IMR-90 (cell line): Measurements from ENCODE around the gene PPP1R2. TPM values are rescaled to one million over a fixed set of nuclear protein-coding genes. Genes with fewer than 3 reads are reported as not detected.

Source experiments
- ATAC-seq: fragments of 200-7000 bp; cut with Tn5 transposase; 2 replicates; pipeline ENCODE4 v1.9.1; 2020; ENCODE audit warnings: low read depth, mild to moderate bottlenecking, moderate library complexity
- BruUV-seq: library from RNA; stranded (reverse); fragments of 400-500 nt; replicated peaks from 2 replicates; lab custom pipeline; 2021; lab: Mats Ljungman, UMichigan
- CTCF ChIA-PET: fragments of 300-600 bp; formaldehyde crosslinking; extraction: SDS; loops from one replicate; lab custom pipeline; 2021; ENCODE audit warnings: antibody characterized with exemption; lab: Yijun Ruan, JAX
- POLR2A ChIA-PET: fragments of 300-600 bp; sonication (Branson Sonifier 250); formaldehyde crosslinking; loops from one replicate; lab custom pipeline; 2022; ENCODE audit warnings: antibody characterized with exemption; ENCODE audit not compliant: unreplicated experiment; lab: Charles Lee
- DNase-seq: peaks from one replicate; pipeline ENCODE4 v3.0.0; 2013
- H2AFZ ChIP-seq: replicated peaks from 2 replicates; pipeline ENCODE3; 2013; ENCODE audit warnings: low read length, mild to moderate bottlenecking; ENCODE audit not compliant: poor library complexity
- H2AK5ac ChIP-seq: 2 replicates; pipeline ENCODE4 v1.6.1; 2013; ENCODE audit warnings: low read depth, low read length, inconsistent platforms
- H2AK9ac ChIP-seq: replicated peaks from 2 replicates; pipeline ENCODE3; 2013; ENCODE audit warnings: mild to moderate bottlenecking, low read depth, low read length, moderate library complexity; ENCODE audit not compliant: poor library complexity
- H2BK120ac ChIP-seq: 2 replicates; pipeline ENCODE4 v1.6.1; 2013; ENCODE audit warnings: low read depth, low read length, inconsistent platforms
- H2BK15ac ChIP-seq: 3 replicates; pipeline ENCODE4 v1.6.1; 2013; ENCODE audit warnings: low read depth, low read length, inconsistent platforms
- H2BK20ac ChIP-seq: 2 replicates; pipeline ENCODE4 v1.6.1; 2013; ENCODE audit warnings: low read depth, mild to moderate bottlenecking, inconsistent platforms, low read length, moderate library complexity
- H2BK5ac ChIP-seq: 2 replicates; pipeline ENCODE4 v1.6.1; 2013; ENCODE audit warnings: mild to moderate bottlenecking, low read depth, low read length, inconsistent platforms; ENCODE audit not compliant: poor library complexity, severe bottlenecking
- H3K14ac ChIP-seq: replicated peaks from 2 replicates; pipeline ENCODE4 v1.6.1; 2013; ENCODE audit warnings: low read depth, low read length, inconsistent platforms
- H3K18ac ChIP-seq: 2 replicates; pipeline ENCODE4 v1.6.1; 2013; ENCODE audit warnings: low read depth, low read length, control low read depth
- H3K23ac ChIP-seq: 2 replicates; pipeline ENCODE4 v1.6.1; 2013; ENCODE audit warnings: low read depth, low read length, inconsistent platforms
- H3K27ac ChIP-seq: 2 replicates; pipeline ENCODE4 v1.5.1; 2013; ENCODE audit warnings: mild to moderate bottlenecking, control low read depth, low read length; ENCODE audit not compliant: insufficient read depth
- H3K27me3 ChIP-seq: 2 replicates; pipeline ENCODE4 v1.6.1; 2013; ENCODE audit warnings: low read length; ENCODE audit not compliant: control insufficient read depth, insufficient read depth
- H3K36me3 ChIP-seq: 2 replicates; pipeline ENCODE4 v1.6.1; 2013; ENCODE audit warnings: low read length, mixed read lengths; ENCODE audit not compliant: control insufficient read depth, insufficient read depth
- H3K4ac ChIP-seq: 2 replicates; pipeline ENCODE4 v1.6.1; 2013; ENCODE audit warnings: low read depth, low read length, inconsistent platforms
- H3K4me1 ChIP-seq: 2 replicates; pipeline ENCODE4 v1.6.1; 2013; ENCODE audit warnings: low read length, mixed read lengths; ENCODE audit not compliant: control insufficient read depth, insufficient read depth
- H3K4me2 ChIP-seq: 2 replicates; pipeline ENCODE4 v1.6.1; 2013; ENCODE audit warnings: low read depth, mild to moderate bottlenecking, control low read depth, low read length, moderate library complexity
- H3K4me3 ChIP-seq: 2 replicates; pipeline ENCODE4 v1.5.1; 2013; ENCODE audit warnings: low read depth, mild to moderate bottlenecking, control low read depth, low read length, moderate library complexity; ENCODE audit not compliant: insufficient read depth
- H3K56ac ChIP-seq: 2 replicates; pipeline ENCODE4 v1.6.1; 2013; ENCODE audit warnings: low read length, inconsistent platforms; ENCODE audit not compliant: insufficient read depth; ENCODE audit errors: extremely low read depth
- H3K79me1 ChIP-seq, 2 experiments: 2 replicates each; pipeline ENCODE4 v1.6.1; 2013; ENCODE audit warnings: low read length in 2 of 2, inconsistent platforms in 1 of 2, low read depth in 1 of 2
- H3K9ac ChIP-seq: 2 replicates; pipeline ENCODE4 v1.6.1; 2013; ENCODE audit warnings: low read depth, low read length, control low read depth
- H3K9me1 ChIP-seq: 2 replicates; pipeline ENCODE4 v1.6.1; 2013; ENCODE audit warnings: low read length, inconsistent platforms; ENCODE audit not compliant: insufficient read depth
- H3K9me3 ChIP-seq: 2 replicates; pipeline ENCODE4 v1.6.1; 2013; ENCODE audit warnings: low read length; ENCODE audit not compliant: control insufficient read depth, insufficient read depth
- H4K20me1 ChIP-seq: 2 replicates; pipeline ENCODE4 v1.6.1; 2013; ENCODE audit warnings: low read length, inconsistent platforms; ENCODE audit not compliant: insufficient read depth
- H4K5ac ChIP-seq: 2 replicates; pipeline ENCODE4 v1.6.1; 2013; ENCODE audit warnings: mild to moderate bottlenecking, low read depth, low read length, control low read depth
- H4K8ac ChIP-seq, 2 experiments: 2 replicates each; pipeline ENCODE4 v1.6.1; 2013; ENCODE audit warnings: low read depth in 2 of 2, low read length in 2 of 2, control low read depth in 1 of 2, inconsistent platforms in 1 of 2
- H4K91ac ChIP-seq: 2 replicates; pipeline ENCODE4 v1.6.1; 2013; ENCODE audit warnings: low read depth, low read length, inconsistent platforms; ENCODE audit not compliant: insufficient read depth
- BHLHE40 ChIP-seq: fragments of 150-350 bp; IDR thresholded peaks from 2 replicates; pipeline ENCODE4 v1.6.1; 2016; ENCODE audit warnings: mild to moderate bottlenecking, low read depth, low read length
- CEBPB ChIP-seq: IDR thresholded peaks from 2 replicates; pipeline ENCODE4 v1.6.1; 2012; ENCODE audit warnings: low read depth, low read length, improper control_type of control experiment
- CHD1 ChIP-seq: IDR thresholded peaks from 2 replicates; pipeline ENCODE4 v1.6.1; 2012; ENCODE audit warnings: low read depth, low read length, improper control_type of control experiment
- CTCF ChIP-seq: conservative IDR thresholded peaks from 2 replicates; pipeline ENCODE4 v1.5.1; 2012; ENCODE audit warnings: mild to moderate bottlenecking, low read depth, low read length, improper control_type of control experiment
- FOS ChIP-seq: fragments of 150-350 bp; IDR thresholded peaks from 2 replicates; pipeline ENCODE4 v1.6.1; 2016; ENCODE audit warnings: low read depth, low read length
- MAFK ChIP-seq: IDR thresholded peaks from 2 replicates; pipeline ENCODE4 v1.6.1; 2012; ENCODE audit warnings: low read depth, low read length, improper control_type of control experiment
- MAZ ChIP-seq: IDR thresholded peaks from 2 replicates; pipeline ENCODE4 v1.6.1; 2012; ENCODE audit warnings: low read depth, mild to moderate bottlenecking, low read length, improper control_type of control experiment, moderate library complexity, borderline replicate concordance
- MXI1 ChIP-seq: IDR thresholded peaks from 2 replicates; pipeline ENCODE4 v1.6.1; 2012; ENCODE audit warnings: low read depth, mild to moderate bottlenecking, low read length, moderate library complexity, borderline replicate concordance
- NFE2L2 ChIP-seq: fragments of 150-350 bp; IDR thresholded peaks from 2 replicates; pipeline ENCODE4 v1.6.1; 2016; ENCODE audit warnings: low read depth, mild to moderate bottlenecking, low read length
- POLR2A ChIP-seq: IDR thresholded peaks from 2 replicates; pipeline ENCODE4 v1.6.1; 2012; ENCODE audit warnings: mild to moderate bottlenecking, low read depth, low read length
- RCOR1 ChIP-seq: IDR thresholded peaks from 2 replicates; pipeline ENCODE4 v1.6.1; 2012; ENCODE audit warnings: mild to moderate bottlenecking, low read length, improper control_type of control experiment; ENCODE audit not compliant: insufficient replicate concordance
- RFX5 ChIP-seq: IDR thresholded peaks from 2 replicates; pipeline ENCODE4 v1.8.0; 2012; ENCODE audit warnings: low read depth, mild to moderate bottlenecking, low read length, moderate library complexity
- SMC3 ChIP-seq: fragments of 150-350 bp; IDR thresholded peaks from 2 replicates; pipeline ENCODE4 v1.6.1; 2016; ENCODE audit warnings: low read depth, mild to moderate bottlenecking, antibody characterized with exemption, low read length, moderate library complexity
- USF2 ChIP-seq: fragments of 150-350 bp; IDR thresholded peaks from 2 replicates; pipeline ENCODE4 v1.6.1; 2017; ENCODE audit warnings: mild to moderate bottlenecking, antibody characterized with exemption, low read length, low read depth
- WGBS, 2 experiments: methylation state at CpG; one replicate each; pipeline versions ENCODE4 v1.1.5 to v1.1.7; 2013; ENCODE audit warnings: missing lambda C conversion rate in 2 of 2; ENCODE audit not compliant: insufficient read length in 1 of 2; ENCODE audit errors: extremely low coverage in 2 of 2; 5-methylcytosine and 5-hydroxymethylcytosine counted together
- dilution Hi-C: fragments of 300-500 bp; cut with HindIII; formaldehyde crosslinking; loops from one replicate; pipeline ENCODE4 v1.14.3; 2018; ENCODE audit warnings: low sequenced_read_pairs; ENCODE audit not compliant: unreplicated experiment
- in situ Hi-C: fragments of 300-500 bp; cut with MboI; formaldehyde crosslinking; loops from 3 replicates; pipeline ENCODE4 v1.14.3; 2019; ENCODE audit warnings: low sequenced_read_pairs, inconsistent platforms, mixed read lengths
- intact Hi-C: fragments of 100-400 bp; cut with micrococcal nuclease; formaldehyde crosslinking; loops from 2 replicates; pipeline ENCODE4 v1.10.0; 2022
- polyA plus RNA-seq, 3 experiments: library from polyadenylated mRNA; depleted of rRNA; stranded (reverse); fragments of >200 nt; gene quantifications; 2 replicates each; pipeline ENCODE4 v1.2.3, GENCODE V29; 2012; ENCODE audit warnings: low replicate concordance in 1 of 3
- total RNA-seq: library from RNA; depleted of rRNA; stranded (reverse); fragments of >200 nt; gene quantifications from 2 replicates; pipeline ENCODE4 v1.2.3, GENCODE V29; 2012
- TF ChIP-seq, protein P1 (sequence below): fragments of 150-350 bp; IDR thresholded peaks from 2 replicates; pipeline ENCODE4 v1.6.1; 2016; ENCODE audit warnings: low read depth, mild to moderate bottlenecking, low read length, moderate library complexity, borderline replicate concordance

Gene PPP1R2
- total and polyA plus RNA-seq, 2 of the 4 experiments (the other 2 are of a cell fraction), result 9.2 to 36.0 TPM

DNA sequence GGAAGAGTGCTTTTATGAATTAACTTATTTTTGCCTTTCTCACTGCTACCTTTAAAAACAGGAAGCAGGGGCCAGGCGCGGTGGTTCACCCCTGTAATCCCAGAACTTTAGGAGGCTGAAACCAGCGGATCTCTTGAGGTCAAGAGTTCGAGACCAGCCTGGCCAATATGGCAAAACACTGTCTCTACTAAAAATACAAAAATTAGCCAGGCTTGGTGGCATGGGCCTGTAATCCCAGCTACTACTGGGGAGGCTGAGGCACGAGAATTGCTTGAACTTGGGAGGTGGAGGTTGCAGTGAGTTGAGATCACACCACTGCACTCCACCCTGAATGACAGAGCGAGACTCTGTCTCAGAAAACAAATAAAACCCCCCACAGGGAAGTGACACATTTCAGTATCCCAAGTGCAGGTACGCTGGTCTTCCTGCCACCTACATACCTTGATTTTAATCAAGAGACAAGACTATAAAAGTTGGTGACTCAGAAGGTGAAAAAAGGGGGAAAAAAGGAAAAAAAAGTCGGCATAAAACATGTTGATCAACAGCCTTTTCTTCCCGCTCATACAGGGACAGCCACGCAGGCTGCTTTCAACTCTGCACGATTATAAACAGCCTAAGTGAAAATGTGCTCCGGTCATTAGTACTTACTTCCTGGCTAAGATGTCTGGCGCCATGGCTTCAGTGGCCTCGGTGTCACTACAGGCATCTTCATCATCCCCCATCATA lies 18.8 kb downstream of the PPP1R2 start:
- Histone ChIP-seq H3K9ac (no peak overlapping the region), H2AK5ac (no peak overlapping the region), H3K4ac (no peak overlapping the region), H3K18ac (no peak overlapping the region), H3K4me3 (no peak overlapping the region), H3K9me1 (no peaks in the 10 kb centered on the region), H2BK20ac (no peak overlapping the region), H2AFZ (no peak overlapping the region), H3K79me1 (peaks cover 2 to 8% of the 10 kb centered on the region in 2 experiments), H3K36me3 (peaks cover 11% of the 10 kb centered on the region), H4K20me1 (no peaks in the 10 kb centered on the region), H2BK5ac (no peak overlapping the region), H3K4me1 (no peaks in the 10 kb centered on the region), H3K27me3 (no peaks in the 10 kb centered on the region), H3K4me2 (no peak overlapping the region), H3K23ac (no peak overlapping the region), H3K27ac (no peak overlapping the region), H3K9me3 (no peaks in the 10 kb centered on the region), H2AK9ac (no peak overlapping the region), H4K8ac (no peak overlapping the region), H4K91ac (no peak overlapping the region), H3K56ac (no peak overlapping the region), H3K14ac (no peak overlapping the region), H2BK120ac (no peak overlapping the region), H2BK15ac (no peak overlapping the region), H4K5ac (no peak overlapping the region)
- BruUV-seq, result no TSS peak
- no peak for DNase-seq
- in situ Hi-C loops, result loop anchor here (5.0 to 10.0 kb wide), 2 partner anchors 252 to 850 kb away; partner anchors contain the start of genes LSG1 and XXYLT1
- intact Hi-C loops, result no loop called here
- WGBS, 2 experiments, result 89% methylated on average over 3 of the region's 14 CpGs; no CpG with 5 or more reads in 1 of the 2 experiments
- dilution Hi-C loops, result no loop called here
- ChIA-PET CTCF (interaction anchor here (2.8 to 3.4 kb wide), 2 partner anchors 253 to 254 kb away, joined by 23 to 24 read pairs; partner anchors contain the start of gene XXYLT1), POLR2A (no interaction called here)
- ATAC-seq, result no peak
- TF ChIP-seq POLR2A (no peak), FOS (no peak), CTCF (no peak), CEBPB (no peak), CHD1 (no peak), USF2 (no peak), MXI1 (no peak), BHLHE40 (no peak), MAFK (no peak), MAZ (no peak), RCOR1 (no peak), SMC3 (no peak), RFX5 (no peak), NFE2L2 (no peak)
- TF ChIP-seq, protein P1, sequence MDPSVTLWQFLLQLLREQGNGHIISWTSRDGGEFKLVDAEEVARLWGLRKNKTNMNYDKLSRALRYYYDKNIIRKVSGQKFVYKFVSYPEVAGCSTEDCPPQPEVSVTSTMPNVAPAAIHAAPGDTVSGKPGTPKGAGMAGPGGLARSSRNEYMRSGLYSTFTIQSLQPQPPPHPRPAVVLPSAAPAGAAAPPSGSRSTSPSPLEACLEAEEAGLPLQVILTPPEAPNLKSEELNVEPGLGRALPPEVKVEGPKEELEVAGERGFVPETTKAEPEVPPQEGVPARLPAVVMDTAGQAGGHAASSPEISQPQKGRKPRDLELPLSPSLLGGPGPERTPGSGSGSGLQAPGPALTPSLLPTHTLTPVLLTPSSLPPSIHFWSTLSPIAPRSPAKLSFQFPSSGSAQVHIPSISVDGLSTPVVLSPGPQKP, result no peak
